ENCODE data around the gene ACVR1B.

ACVR1B gene

GRCh38 chr12:52044292-52044983 is 92.9 kb downstream of the ACVR1B start:
- no peak for DNase-seq (ENCODE audit: low read depth)

- no peak for DNase-seq (ENCODE audit: low read depth)
These were observed 94.3 kb downstream of the ACVR1B start for GRCh38 chr12:52045794-52046199.

Measured in stimulated activated CD8-positive, alpha-beta memory T cell treated with anti-CD3 and anti-CD28 coated beads, Interleukin-4, amount 100 ng/mL, for 24 hours (primary cell).